Trophoblast cell (in vitro differentiated cells and primary cell): ENCODE data around the gene VASH2.

Experiments
- DNase-seq, 2 donors: peaks; one replicate each; pipeline ENCODE4 v3.0.0-alpha.2; 2016
- H2AFZ ChIP-seq: 2 replicates; pipeline ENCODE4 v1.6.1; 2013; ENCODE audit warnings: low read length, moderate library complexity, mild to moderate bottlenecking; ENCODE audit not compliant: insufficient read depth, poor library complexity
- H2AK5ac ChIP-seq: 2 replicates; pipeline ENCODE4 v1.6.1; 2013; ENCODE audit warnings: mild to moderate bottlenecking, low read length
- H2BK120ac ChIP-seq: 2 replicates; pipeline ENCODE4 v1.6.1; 2013; ENCODE audit warnings: low read length, mild to moderate bottlenecking, moderate library complexity; ENCODE audit not compliant: insufficient read depth, poor library complexity
- H2BK12ac ChIP-seq: 2 replicates; pipeline ENCODE4 v1.6.1; 2013; ENCODE audit warnings: mild to moderate bottlenecking, low read length, moderate library complexity
- H2BK5ac ChIP-seq: 2 replicates; pipeline ENCODE4 v1.6.1; 2013; ENCODE audit warnings: low read length, low read depth, moderate library complexity, mild to moderate bottlenecking; ENCODE audit not compliant: poor library complexity
- H3K14ac ChIP-seq: 2 replicates; pipeline ENCODE4 v1.6.1; 2013; ENCODE audit warnings: mild to moderate bottlenecking, low read length
- H3K18ac ChIP-seq: 2 replicates; pipeline ENCODE4 v1.6.1; 2013; ENCODE audit warnings: mild to moderate bottlenecking, low read length
- H3K23ac ChIP-seq: 2 replicates; pipeline ENCODE4 v1.6.1; 2013; ENCODE audit warnings: low read length
- H3K27ac ChIP-seq: 2 replicates; pipeline ENCODE4 v1.5.1; 2013; ENCODE audit warnings: low read depth, mild to moderate bottlenecking, inconsistent platforms, low read length, moderate library complexity
- H3K27me3 ChIP-seq: 2 replicates; pipeline ENCODE4 v1.6.1; 2013; ENCODE audit warnings: inconsistent platforms, mild to moderate bottlenecking, low read length, moderate library complexity; ENCODE audit not compliant: insufficient read depth
- H3K36me3 ChIP-seq, 2 experiments: 1 replicate in 1 of 2; 2 replicates in 1 of 2; pipeline ENCODE4 v1.6.1; 2013; ENCODE audit warnings: low read length in 2 of 2, mild to moderate bottlenecking in 2 of 2, moderate library complexity in 1 of 2; ENCODE audit not compliant: insufficient read depth in 2 of 2, control insufficient read depth in 1 of 2
- H3K4ac ChIP-seq: 2 replicates; pipeline ENCODE4 v1.6.1; 2013; ENCODE audit warnings: low read depth, mild to moderate bottlenecking, low read length, moderate library complexity
- H3K4me1 ChIP-seq, 2 experiments: 1 replicate in 1 of 2; 2 replicates in 1 of 2; pipeline ENCODE4 v1.6.1; 2013; ENCODE audit warnings: low read length in 2 of 2, mild to moderate bottlenecking in 2 of 2, moderate library complexity in 1 of 2; ENCODE audit not compliant: insufficient read depth in 2 of 2, control insufficient read depth in 1 of 2
- H3K4me2 ChIP-seq: 2 replicates; pipeline ENCODE4 v1.6.1; 2013; ENCODE audit warnings: inconsistent platforms, mild to moderate bottlenecking, low read length, moderate library complexity
- H3K4me3 ChIP-seq: 2 replicates; pipeline ENCODE4 v1.5.1; 2013; ENCODE audit warnings: mild to moderate bottlenecking, low read depth, low read length, inconsistent platforms
- H3K79me1 ChIP-seq: one replicate; pipeline ENCODE4 v1.6.1; 2013; ENCODE audit warnings: low read length
- H3K79me2 ChIP-seq: 2 replicates; pipeline ENCODE4 v1.6.1; 2013; ENCODE audit warnings: low read length, mild to moderate bottlenecking; ENCODE audit not compliant: control insufficient read depth, insufficient read depth, poor library complexity
- H3K9ac ChIP-seq: 2 replicates; pipeline ENCODE4 v1.6.1; 2013; ENCODE audit warnings: mild to moderate bottlenecking, low read length
- H3K9me3 ChIP-seq: 2 replicates; pipeline ENCODE4 v1.6.1; 2013; ENCODE audit warnings: low read depth, mild to moderate bottlenecking, control low read depth, inconsistent platforms, low read length; ENCODE audit not compliant: insufficient read depth
- H4K12ac ChIP-seq: 2 replicates; pipeline ENCODE4 v1.6.1; 2013; ENCODE audit warnings: low read depth, mild to moderate bottlenecking, low read length, moderate library complexity
- H4K8ac ChIP-seq: 2 replicates; pipeline ENCODE4 v1.6.1; 2013; ENCODE audit warnings: low read depth, mild to moderate bottlenecking, low read length, moderate library complexity
- H4K91ac ChIP-seq: one replicate; pipeline ENCODE4 v1.6.1; 2013; ENCODE audit warnings: low read depth, mild to moderate bottlenecking, low read length, moderate library complexity
- WGBS: extraction: QIAGEN DNeasy Blood & Tissue Kit; methylation state at CpG from one replicate; pipeline ENCODE4 v1.1.7; 2013; ENCODE audit warnings: missing lambda C conversion rate; ENCODE audit not compliant: insufficient read length, insufficient coverage; ENCODE audit errors: extremely low coverage; 5-methylcytosine and 5-hydroxymethylcytosine counted together

VASH2 gene

GRCh38 chr1:213034713-213035112 lies 84.4 kb downstream of the VASH2 start:
- DNase-seq, result no peak
- no peak overlapping the region for H3K14ac ChIP-seq
- no peak overlapping the region for H4K8ac ChIP-seq
- H3K36me3 ChIP-seq, result no peaks in the 10 kb centered on the region
- H3K4ac ChIP-seq, result no peak overlapping the region
- H3K4me3 ChIP-seq, result no peak overlapping the region
- H4K91ac ChIP-seq, result no peak overlapping the region
- H3K4me1 ChIP-seq, result no peaks in the 10 kb centered on the region
- H3K27me3 ChIP-seq, result no peaks in the 10 kb centered on the region
- no peak overlapping the region for H2AK5ac ChIP-seq
- no peak overlapping the region for H4K12ac ChIP-seq
- no peak overlapping the region for H3K9ac ChIP-seq
- H3K27ac ChIP-seq, result no peak overlapping the region
- no peak overlapping the region for H3K18ac ChIP-seq
- no peak overlapping the region for H2BK12ac ChIP-seq
- no peak overlapping the region for H2BK5ac ChIP-seq
- H3K79me2 ChIP-seq, result no peaks in the 10 kb centered on the region
- H3K9me3 ChIP-seq, result peaks cover 2% of the 10 kb centered on the region
- H2AFZ ChIP-seq, result no peak overlapping the region
- H3K4me2 ChIP-seq, result no peak overlapping the region
- H3K79me1 ChIP-seq, result no peaks in the 10 kb centered on the region
- no CpG with 5 or more reads among the region's 1 CpG for WGBS
- H2BK120ac ChIP-seq, result no peak overlapping the region
- no peak overlapping the region for H3K23ac ChIP-seq

GRCh38 chr1:213035573-213035972 lies 85.2 kb downstream of the VASH2 start:
- H3K27me3 ChIP-seq, result no peaks in the 10 kb centered on the region
- no peak overlapping the region for H2BK5ac ChIP-seq
- H3K4ac ChIP-seq, result no peak overlapping the region
- no peak overlapping the region for H4K8ac ChIP-seq
- H4K12ac ChIP-seq, result no peak overlapping the region
- no peaks in the 10 kb centered on the region for H3K79me1 ChIP-seq
- no CpG with 5 or more reads among the region's 2 CpGs for WGBS
- no peak overlapping the region for H3K4me3 ChIP-seq
- H4K91ac ChIP-seq, result no peak overlapping the region
- H3K18ac ChIP-seq, result no peak overlapping the region
- H3K36me3 ChIP-seq, result no peaks in the 10 kb centered on the region
- no peak overlapping the region for H2BK12ac ChIP-seq
- DNase-seq, result no peak
- no peak overlapping the region for H3K4me2 ChIP-seq
- no peak overlapping the region for H3K27ac ChIP-seq
- no peak overlapping the region for H3K14ac ChIP-seq
- no peak overlapping the region for H2AFZ ChIP-seq
- H3K4me1 ChIP-seq, result no peaks in the 10 kb centered on the region
- peaks cover 2% of the 10 kb centered on the region for H3K9me3 ChIP-seq
- H2AK5ac ChIP-seq, result no peak overlapping the region
- H2BK120ac ChIP-seq, result no peak overlapping the region
- H3K79me2 ChIP-seq, result no peaks in the 10 kb centered on the region
- H3K23ac ChIP-seq, result no peak overlapping the region
- H3K9ac ChIP-seq, result no peak overlapping the region
